ENCODE data around the gene HAP1. TPM values are rescaled to one million over a fixed set of nuclear protein-coding genes. Genes with fewer than 3 reads are reported as not detected.
"Not testable (repeated sequence)": the region's sequence is repeated elsewhere in the genome, so short reads cannot be mapped to it uniquely, and the experiment has no call there.

The HAP1 gene
- total RNA-seq, 1 donor from 2014 or later, result 4.3 TPM

- H3K27ac Mint-ChIP-seq, result peak overlapping the region; percentile 98
- peaks cover 31% of the 10 kb centered on the region for H3K36me3 Mint-ChIP-seq
- peak overlapping the region; percentile 97 for H3K4me3 Mint-ChIP-seq
- peak; percentile 11 for TF ChIP-seq CTCF (conservative IDR thresholded peaks at IDR 0.05)
- peaks cover 24% of the 10 kb centered on the region for H3K4me1 Mint-ChIP-seq (ENCODE audit: unreplicated experiment)
- no peaks in the 10 kb centered on the region for H3K9me3 Mint-ChIP-seq
- no peak for DNase-seq (ENCODE audit: extremely low spot score, unreplicated experiment)
- peaks cover 3% of the 10 kb centered on the region for H3K27me3 Mint-ChIP-seq
Observed at GRCh38 chr17:41687828-41688640, 46.4 kb downstream of the HAP1 start.

- H3K4me1 Mint-ChIP-seq (ENCODE audit: unreplicated experiment), result peaks cover 24% of the 10 kb centered on the region
- no peak overlapping the region for H3K27ac Mint-ChIP-seq
- H3K9me3 Mint-ChIP-seq, result no peaks in the 10 kb centered on the region
- no peak for DNase-seq (ENCODE audit: extremely low spot score, unreplicated experiment)
- peaks cover 15% of the 10 kb centered on the region for H3K36me3 Mint-ChIP-seq
- no peak for TF ChIP-seq CTCF (conservative IDR thresholded peaks at IDR 0.05)
- H3K27me3 Mint-ChIP-seq, result peaks cover 3% of the 10 kb centered on the region
- no peak overlapping the region for H3K4me3 Mint-ChIP-seq
Observed at GRCh38 chr17:41686281-41686680, 48.2 kb downstream of the HAP1 start.

GRCh38 chr17:41685753-41686152 lies 48.7 kb downstream of the HAP1 start:
- H3K4me3 Mint-ChIP-seq; H3K36me3 Mint-ChIP-seq; H3K9me3 Mint-ChIP-seq; DNase-seq (ENCODE audit: extremely low spot score, unreplicated experiment); H3K27me3 Mint-ChIP-seq; H3K27ac Mint-ChIP-seq: not testable (repeated sequence)
- peaks cover 24% of the 10 kb centered on the region for H3K4me1 Mint-ChIP-seq (ENCODE audit: unreplicated experiment)

- DNase-seq (ENCODE audit: extremely low spot score, unreplicated experiment), result no peak
- Mint-ChIP-seq H3K9me3 (no peaks in the 10 kb centered on the region), H3K27ac (peak overlapping the region; percentile 55), H3K4me1 (ENCODE audit: unreplicated experiment) (peaks cover 21% of the 10 kb centered on the region), H3K27me3 (no peaks in the 10 kb centered on the region), H3K36me3 (no peaks in the 10 kb centered on the region), H3K4me3 (no peak overlapping the region)
- no peak for TF ChIP-seq CTCF (conservative IDR thresholded peaks at IDR 0.05)
Observed at GRCh38 chr17:41684035-41684434, 50.4 kb downstream of the HAP1 start.

GRCh38 chr17:41683441-41684007 lies 50.9 kb downstream of the HAP1 start:
- Mint-ChIP-seq H3K4me3 (no peak overlapping the region), H3K4me1 (ENCODE audit: unreplicated experiment) (peaks cover 26% of the 10 kb centered on the region), H3K27ac (no peak overlapping the region), H3K36me3 (peaks cover 2% of the 10 kb centered on the region), H3K27me3 (no peaks in the 10 kb centered on the region), H3K9me3 (no peaks in the 10 kb centered on the region)
- no peak for DNase-seq (ENCODE audit: extremely low spot score, unreplicated experiment)
- no peak for TF ChIP-seq CTCF (conservative IDR thresholded peaks at IDR 0.05)

- Mint-ChIP-seq H3K4me3 (no peak overlapping the region), H3K4me1 (ENCODE audit: unreplicated experiment) (peaks cover 26% of the 10 kb centered on the region), H3K27me3 (no peaks in the 10 kb centered on the region), H3K36me3 (peaks cover 4% of the 10 kb centered on the region), H3K9me3 (no peaks in the 10 kb centered on the region), H3K27ac (no peak overlapping the region)
- no peak for DNase-seq (ENCODE audit: extremely low spot score, unreplicated experiment)
- TF ChIP-seq CTCF (conservative IDR thresholded peaks at IDR 0.05), result no peak
Observed at GRCh38 chr17:41682631-41683030, 51.8 kb downstream of the HAP1 start.
